GM20431 (cell line): ENCODE data around the gene ANGPTL8.

Source experiments
- in situ Hi-C: fragments of 300-500 bp; cut with MseI, MboI; formaldehyde crosslinking; loops from one replicate; pipeline ENCODE4 v1.15.0; 2020; ENCODE audit warnings: low sequenced_read_pairs; ENCODE audit not compliant: unreplicated experiment

Gene ANGPTL8

DNA sequence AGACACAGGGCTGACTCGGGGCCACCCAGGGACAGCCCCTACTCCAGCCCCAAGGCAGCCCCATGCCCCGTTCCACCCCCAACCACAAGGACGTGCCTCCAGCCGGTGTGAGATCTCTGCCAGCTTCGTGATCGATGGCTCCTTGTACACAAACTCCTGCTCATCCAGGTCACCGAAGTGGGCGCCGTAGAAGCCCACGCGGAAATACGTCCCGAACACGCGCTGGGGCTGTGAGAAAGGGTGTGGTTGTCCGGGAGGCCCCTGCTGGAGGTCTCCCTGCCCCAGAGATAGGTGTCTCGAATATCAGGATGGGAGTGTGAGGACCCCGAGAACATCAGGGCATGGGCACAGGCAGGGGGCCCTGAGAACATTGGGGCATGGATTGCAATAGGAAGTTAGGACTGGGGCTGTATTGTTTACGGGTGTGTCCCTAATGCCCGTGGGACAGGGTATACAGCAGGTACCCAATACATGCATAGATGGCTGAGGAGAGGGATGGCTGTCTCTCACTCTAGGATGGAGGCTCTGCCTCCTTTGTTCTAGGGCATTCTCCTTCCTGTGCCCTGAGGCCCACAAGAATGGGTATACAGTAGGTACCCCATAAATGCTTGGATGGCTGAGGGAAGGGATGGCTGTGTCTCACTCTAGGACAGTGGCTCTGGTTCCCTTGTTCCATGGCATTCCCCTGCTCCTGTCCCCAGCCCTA, 36.8 kb upstream of the ANGPTL8 start:
- in situ Hi-C loops = no loop called here

- in situ Hi-C loops = no loop called here
Measured at GRCh38 chr19:11203194-11204075, 36.0 kb upstream of the ANGPTL8 start.

DNA sequence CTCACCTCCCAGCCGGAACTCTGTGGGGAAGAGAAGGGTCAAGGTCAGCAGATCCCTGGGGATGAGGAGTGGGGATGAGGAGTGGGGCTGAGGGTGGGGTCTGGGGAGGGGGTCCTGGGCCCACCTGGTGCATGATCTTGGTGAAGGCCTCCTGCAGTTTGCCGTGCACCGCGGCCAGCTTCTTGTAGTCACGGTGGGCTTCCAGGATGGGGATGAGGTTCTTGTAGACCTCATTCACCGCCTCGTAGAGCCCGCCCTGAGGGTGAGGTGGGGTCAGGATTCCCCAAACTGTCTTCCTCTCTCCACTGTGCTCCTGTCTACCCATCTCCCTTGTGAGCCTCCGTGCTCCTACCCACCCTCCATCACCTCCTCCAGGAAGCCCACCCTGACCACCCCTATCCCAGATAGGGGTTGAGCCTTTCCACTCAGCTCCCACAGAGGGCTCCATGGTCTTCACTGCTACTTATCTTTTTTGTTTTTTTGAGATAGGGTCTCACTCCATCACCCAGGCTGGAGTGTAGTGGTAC, 35.3 kb upstream of the ANGPTL8 start:
- in situ Hi-C loops = no loop called here

GRCh38 chr19:11204943-11205349, 34.5 kb upstream of the ANGPTL8 start:
- in situ Hi-C loops = no loop called here

- in situ Hi-C loops = no loop called here
Measured at GRCh38 chr19:11205939-11206570, 33.4 kb upstream of the ANGPTL8 start.

DNA sequence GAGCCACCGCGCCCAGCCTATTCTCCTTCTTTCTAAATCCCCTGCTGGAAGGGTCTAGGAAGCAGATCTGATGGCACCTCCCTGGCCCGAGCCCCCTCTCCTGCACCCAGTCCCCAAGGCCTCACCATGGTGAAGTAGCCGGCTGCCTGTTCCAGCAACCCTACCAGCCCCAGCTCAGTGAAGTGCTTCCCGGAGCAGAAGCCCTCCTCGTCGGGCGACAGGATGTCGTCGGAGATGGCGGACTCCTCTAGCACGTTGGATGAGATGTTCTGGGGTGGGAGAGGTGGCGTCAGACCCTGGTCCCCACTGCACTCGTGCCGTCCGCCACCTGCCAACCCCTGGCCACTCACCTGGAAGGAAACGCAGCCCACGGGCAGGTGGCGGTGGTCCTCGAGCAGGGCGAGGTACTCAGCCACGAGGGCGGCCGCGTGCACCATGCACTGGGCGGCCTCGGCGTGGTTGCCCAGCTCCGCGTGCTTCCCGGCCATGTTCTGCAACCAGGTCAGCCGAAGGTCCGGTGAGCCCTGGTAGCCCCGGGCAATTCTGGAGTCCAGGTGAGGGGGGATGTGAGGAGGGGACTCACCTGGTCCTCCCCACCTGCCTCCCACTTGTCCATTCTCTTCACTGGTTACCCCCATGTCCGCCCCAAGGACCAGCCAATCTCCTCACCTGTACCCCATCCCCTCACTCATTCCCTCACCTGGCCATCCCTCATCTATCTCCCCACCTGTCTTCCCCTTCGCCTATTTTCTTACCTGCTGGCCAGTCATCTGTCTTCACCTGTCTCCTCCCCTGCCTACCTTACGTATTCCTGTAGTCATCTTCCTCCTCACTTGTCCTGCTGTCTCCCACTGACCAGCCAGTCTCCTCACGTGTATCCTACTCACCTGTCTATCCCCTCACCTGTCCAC, 30.6 kb upstream of the ANGPTL8 start:
- in situ Hi-C loops = no loop called here

DNA sequence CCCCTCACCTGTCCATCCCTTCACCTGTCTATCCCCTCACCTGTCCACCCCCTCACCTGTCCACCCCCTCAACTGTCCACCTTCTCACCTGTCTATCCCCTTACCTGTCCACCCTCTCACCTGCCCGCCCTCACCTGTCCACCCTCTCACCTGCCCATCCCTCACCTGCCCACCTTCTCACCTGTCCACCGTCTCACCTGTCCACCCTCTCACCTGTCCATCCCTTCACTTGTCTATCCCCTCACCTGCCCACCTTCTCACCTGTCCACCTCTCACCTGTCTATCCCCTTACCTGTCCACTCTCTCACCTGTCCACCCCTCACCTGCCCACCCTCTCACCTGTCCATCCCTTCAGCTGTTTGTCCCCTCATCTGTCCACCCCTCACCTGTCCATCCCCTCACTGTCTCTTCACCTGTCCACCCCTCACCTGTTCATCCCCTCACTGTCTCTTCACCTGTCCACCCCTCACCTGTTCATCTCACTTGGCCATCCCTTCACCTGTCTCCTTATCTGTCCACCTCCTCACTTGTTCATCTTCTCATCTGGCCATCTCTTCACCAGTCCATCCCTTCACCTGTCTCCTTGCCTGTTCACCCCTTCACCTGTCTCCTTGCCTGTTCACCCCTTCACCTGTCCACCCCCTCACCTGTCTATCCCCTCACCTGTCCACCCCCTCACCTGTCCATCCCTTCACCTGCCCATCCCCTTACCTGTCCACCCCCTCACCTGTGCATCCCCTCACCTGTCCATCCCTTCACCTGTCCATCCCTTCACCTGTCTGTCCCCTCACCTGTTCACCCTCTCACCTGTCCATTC, 29.4 kb upstream of the ANGPTL8 start:
- in situ Hi-C loops = no loop called here

- in situ Hi-C loops = no loop called here
Measured at GRCh38 chr19:11210656-11210928, 28.8 kb upstream of the ANGPTL8 start.

DNA sequence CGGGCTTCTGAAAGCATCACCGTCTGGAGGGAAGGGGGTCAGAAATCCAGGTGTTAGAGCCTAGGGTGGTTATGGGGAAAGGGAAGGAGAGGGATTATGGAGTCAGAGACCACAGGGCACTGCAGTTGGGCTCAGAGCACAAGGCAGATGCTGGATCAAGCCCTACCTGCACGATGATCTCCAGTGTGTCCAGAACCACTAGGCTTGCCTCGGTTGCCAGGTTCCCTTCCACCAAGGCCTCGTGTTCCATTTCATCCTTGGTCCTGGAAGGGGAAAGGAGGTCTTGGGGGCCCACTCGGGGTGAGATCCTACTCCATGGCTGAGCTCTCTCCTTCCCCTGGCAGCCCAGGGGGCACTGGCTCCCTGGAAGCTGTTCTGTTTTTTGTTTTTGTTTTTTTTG, 25.0 kb upstream of the ANGPTL8 start:
- in situ Hi-C loops = no loop called here

DNA sequence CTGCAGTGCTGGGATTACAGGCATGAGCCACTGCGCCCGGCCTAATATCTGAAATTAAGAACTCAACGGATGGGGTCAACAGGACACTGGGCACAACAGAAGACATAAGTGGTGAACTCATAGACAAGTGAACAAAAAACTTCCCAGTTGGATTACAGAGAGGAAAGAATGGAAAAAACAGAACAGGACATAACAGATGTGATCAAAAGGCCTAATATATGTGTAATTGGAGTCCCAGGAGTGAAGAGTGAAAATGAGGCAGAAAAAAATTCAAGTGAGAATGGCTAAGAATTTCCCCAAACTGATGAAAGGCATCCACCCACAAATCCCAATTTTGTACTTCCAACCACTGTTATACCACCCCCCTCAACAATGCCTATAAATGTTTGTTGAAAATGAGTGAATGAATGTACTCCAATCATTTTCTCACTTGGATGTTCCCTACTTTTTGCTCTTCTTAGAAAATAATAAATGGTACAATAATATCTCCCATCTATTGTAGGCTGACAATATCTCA, 18.3 kb upstream of the ANGPTL8 start:
- in situ Hi-C loops = no loop called here

GRCh38 chr19:11223200-11223599, 16.2 kb upstream of the ANGPTL8 start:
- in situ Hi-C loops = no loop called here

GRCh38 chr19:11224429-11224828, 15.0 kb upstream of the ANGPTL8 start:
- in situ Hi-C loops = no loop called here

- in situ Hi-C loops = no loop called here
Measured at GRCh38 chr19:11225172-11225571, 14.2 kb upstream of the ANGPTL8 start.

DNA sequence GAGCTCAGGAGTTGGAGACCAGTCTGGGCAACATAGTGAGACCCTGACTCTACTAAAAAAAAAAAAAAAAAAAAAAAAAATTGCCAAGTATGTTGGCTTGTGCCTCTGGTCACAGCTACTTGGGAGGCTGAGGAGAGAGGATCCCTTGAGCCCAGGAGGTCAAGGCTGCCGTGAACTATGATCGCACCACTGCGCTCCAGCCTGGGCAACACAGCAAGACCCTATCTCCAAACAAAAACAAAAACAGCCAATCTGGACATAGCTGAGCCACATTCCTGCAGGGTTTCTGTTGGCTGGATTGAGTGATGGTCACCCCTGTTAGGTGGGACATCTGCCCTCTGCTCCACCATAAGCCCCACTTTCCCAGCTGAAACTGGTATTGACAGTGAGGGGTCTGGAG, 13.6 kb upstream of the ANGPTL8 start:
- in situ Hi-C loops = no loop called here

- in situ Hi-C loops = no loop called here
Measured at GRCh38 chr19:11226716-11227166, 12.7 kb upstream of the ANGPTL8 start.

DNA sequence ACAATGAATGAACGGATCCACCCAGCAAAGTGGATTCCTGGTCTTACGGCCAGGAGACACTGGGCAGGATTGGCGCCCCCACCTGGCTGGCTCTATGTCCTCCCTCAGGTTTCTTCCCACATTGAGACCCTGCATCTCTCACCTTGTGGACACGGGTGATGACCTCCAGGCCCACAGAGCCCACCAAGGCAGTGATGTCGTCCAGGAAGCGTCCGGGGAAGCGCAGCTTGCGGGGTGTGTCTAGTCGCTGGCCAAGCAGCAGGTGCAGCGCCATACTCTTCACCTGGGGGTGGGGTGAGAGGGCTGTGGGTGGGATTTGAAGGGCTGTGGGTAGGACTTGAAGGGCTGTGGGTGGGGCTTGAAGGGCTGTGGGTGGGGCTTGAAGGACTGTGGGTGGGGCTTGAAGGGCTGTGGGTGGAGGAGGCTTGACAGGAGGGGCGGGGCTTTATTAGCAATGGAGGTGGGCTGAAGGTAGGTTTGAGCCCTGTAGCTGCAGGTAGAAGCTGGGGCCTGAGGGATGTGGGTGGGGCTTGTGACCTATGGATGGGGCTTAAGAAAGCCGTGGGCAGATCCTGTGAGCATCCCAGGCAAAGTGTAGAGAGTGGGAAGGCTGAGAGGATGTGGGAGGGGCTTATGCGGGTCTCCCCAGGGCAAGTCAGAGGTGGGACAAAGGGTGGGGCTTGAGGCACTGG, 12.1 kb upstream of the ANGPTL8 start:
- in situ Hi-C loops = no loop called here

- in situ Hi-C loops = no loop called here
Measured at GRCh38 chr19:11230621-11231386, 8.6 kb upstream of the ANGPTL8 start.

DNA sequence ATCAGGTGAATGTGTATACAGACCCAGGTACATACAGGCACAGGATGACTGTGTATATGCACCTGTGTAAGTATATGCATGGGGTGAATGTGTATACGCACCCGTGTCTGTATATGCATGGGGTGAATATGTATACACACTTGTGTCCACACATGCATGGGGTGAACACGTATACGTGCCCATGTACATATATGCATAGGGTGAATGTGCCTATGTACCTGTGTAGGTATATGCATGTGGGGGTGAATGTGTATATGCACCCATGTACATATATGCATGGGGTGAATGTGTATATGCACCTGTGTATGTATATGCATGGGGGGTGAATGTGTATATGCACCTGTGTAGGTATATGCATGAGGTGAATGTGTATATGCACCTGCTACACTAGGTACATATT, 6.9 kb upstream of the ANGPTL8 start:
- in situ Hi-C loops = no loop called here
